SU-DHL-6 (cell line): ENCODE data around the gene SLC25A47.

Experiments
- CTCF ChIP-seq: fragments of 200-600 bp; sonication (generic); IDR thresholded peaks from one replicate; pipeline ENCODE4 v1.5.1; 2017; ENCODE audit warnings: antibody characterized with exemption, mild to moderate bottlenecking, low read length, moderate library complexity; ENCODE audit not compliant: insufficient read depth, poor library complexity, severe bottlenecking
- EZH2phosphoT487 ChIP-seq: fragments of 200-600 bp; sonication (generic), shearing (Covaris generic); conservative IDR thresholded peaks from 2 replicates; pipeline ENCODE4 v1.6.1; 2018; ENCODE audit warnings: mild to moderate bottlenecking, antibody characterized with exemption, low read length, moderate library complexity, mixed read lengths

- TF ChIP-seq CTCF, result no peak
- no peak for TF ChIP-seq EZH2phosphoT487
Observed at GRCh38 chr14:100365741-100366140, 42.6 kb downstream of the SLC25A47 start.
